BJ (cell line): ENCODE results near the gene MAML3. TPM values are rescaled to one million over a fixed set of nuclear protein-coding genes. Genes with fewer than 3 reads are reported as not detected.

Source experiments
- CTCF ChIA-PET: fragments of 350-600 bp; formaldehyde crosslinking; extraction: SDS; loops from one replicate; lab custom pipeline; 2021; ENCODE audit warnings: antibody characterized with exemption, inconsistent platforms; lab: Yijun Ruan, JAX
- POLR2A ChIA-PET: fragments of 300-600 bp; sonication (Branson Sonifier 250); formaldehyde crosslinking; extraction: SDS; loops from one replicate; lab custom pipeline; 2021; ENCODE audit warnings: antibody characterized with exemption; lab: Charles Lee
- DNase-seq: peaks from one replicate; pipeline ENCODE4 v3.0.0-alpha.2; 2011; ENCODE audit warnings: low read depth
- H3K27me3 ChIP-seq: 2 replicates; pipeline ENCODE4 v1.6.0; 2011; ENCODE audit warnings: low read length; ENCODE audit not compliant: control insufficient read depth, insufficient read depth
- H3K36me3 ChIP-seq: 2 replicates; pipeline ENCODE4 v1.5.1; 2011; ENCODE audit warnings: low read length; ENCODE audit not compliant: control insufficient read depth, insufficient read depth
- H3K4me3 ChIP-seq: 2 replicates; pipeline ENCODE4 v1.5.1; 2011; ENCODE audit warnings: low read depth, mild to moderate bottlenecking, control low read depth, low read length
- CTCF ChIP-seq: IDR thresholded peaks from 2 replicates; pipeline ENCODE4 v1.5.1; 2011; ENCODE audit warnings: low read depth, mild to moderate bottlenecking, control low read depth, inconsistent platforms, low read length, moderate library complexity; ENCODE audit not compliant: insufficient read depth
- polyA plus RNA-seq: library from polyadenylated mRNA; depleted of rRNA; stranded (reverse); fragments of >200 nt; gene quantifications from 2 replicates; pipeline ENCODE4 v1.2.3, GENCODE V29; 2011

The MAML3 gene
- polyA plus RNA-seq, 1 experiment = 1.6 TPM

- Histone ChIP-seq H3K27me3 (no peaks in the 10 kb centered on the region; the same call in 1 of the 2 replicates), H3K4me3 (no peak overlapping the region), H3K36me3 (no peaks in the 10 kb centered on the region)
- TF ChIP-seq CTCF = no peak
- CTCF ChIA-PET = no interaction called here
- DNase-seq = no peak
- POLR2A ChIA-PET = no interaction called here
Observed at GRCh38 chr4:139847602-139848001, 306.4 kb downstream of the MAML3 start.

GRCh38 chr4:139846766-139847165, 307.2 kb downstream of the MAML3 start:
- POLR2A ChIA-PET = no interaction called here
- Histone ChIP-seq H3K27me3 (no peaks in the 10 kb centered on the region; the same call in 1 of the 2 replicates), H3K36me3 (no peaks in the 10 kb centered on the region), H3K4me3 (no peak overlapping the region)
- CTCF ChIA-PET = no interaction called here
- DNase-seq = no peak
- no peak for TF ChIP-seq CTCF

- H3K4me3 ChIP-seq = no peak overlapping the region
- no peak for DNase-seq
- no peak for TF ChIP-seq CTCF
- ChIA-PET POLR2A (no interaction called here), CTCF (interaction anchor here (0.7 kb wide), 1 partner anchor 18 kb away, joined by 5 read pairs; no protein-coding TSS in a partner anchor)
- no peaks in the 10 kb centered on the region; the same call in 1 of the 2 replicates for H3K27me3 ChIP-seq
- no peaks in the 10 kb centered on the region for H3K36me3 ChIP-seq
Observed at GRCh38 chr4:139845453-139846093, 308.4 kb downstream of the MAML3 start.

GRCh38 chr4:139844459-139845036, 309.4 kb downstream of the MAML3 start:
- Histone ChIP-seq H3K27me3 (no peaks in the 10 kb centered on the region; the same call in 1 of the 2 replicates), H3K4me3 (no peak overlapping the region), H3K36me3 (no peaks in the 10 kb centered on the region)
- no peak for DNase-seq
- no peak for TF ChIP-seq CTCF
- CTCF ChIA-PET = no interaction called here
- POLR2A ChIA-PET = no interaction called here

- ChIA-PET POLR2A (no interaction called here), CTCF (no interaction called here)
- H3K27me3 ChIP-seq = no peaks in the 10 kb centered on the region; the same call in 1 of the 2 replicates
- no peaks in the 10 kb centered on the region for H3K36me3 ChIP-seq
- H3K4me3 ChIP-seq = no peak overlapping the region
- DNase-seq = no peak
- no peak for TF ChIP-seq CTCF
Observed at GRCh38 chr4:139844057-139844456, 309.9 kb downstream of the MAML3 start.
